Fibroblast of the aortic adventitia (primary cell): ENCODE data around the gene ERG. TPM values are rescaled to one million over a fixed set of nuclear protein-coding genes. Genes with fewer than 3 reads are reported as not detected.
A peak's percentile ranks its signal among the peaks of the same experiment; 100 is the strongest.

Experiments
- DNase-seq: peaks from one replicate; pipeline ENCODE4 v3.0.0-alpha.2; 2010; ENCODE audit warnings: low read depth
- H3K4me3 ChIP-seq: 2 replicates; pipeline ENCODE4 v1.5.1; 2011; ENCODE audit warnings: low read depth, mild to moderate bottlenecking, control low read depth, low read length, moderate library complexity
- CTCF ChIP-seq: IDR thresholded peaks from 2 replicates; pipeline ENCODE4 v1.5.1; 2011; ENCODE audit warnings: mild to moderate bottlenecking, low read length, control low read depth, inconsistent platforms; ENCODE audit not compliant: insufficient read depth
- total RNA-seq: library from RNA; depleted of rRNA; stranded (reverse); fragments of >200 nt; gene quantifications from 2 replicates; pipeline ENCODE4 v1.2.3, GENCODE V29; 2012; ENCODE audit warnings: low replicate concordance

Gene ERG
- total RNA-seq, 1 donor = 9.9 TPM

DNA sequence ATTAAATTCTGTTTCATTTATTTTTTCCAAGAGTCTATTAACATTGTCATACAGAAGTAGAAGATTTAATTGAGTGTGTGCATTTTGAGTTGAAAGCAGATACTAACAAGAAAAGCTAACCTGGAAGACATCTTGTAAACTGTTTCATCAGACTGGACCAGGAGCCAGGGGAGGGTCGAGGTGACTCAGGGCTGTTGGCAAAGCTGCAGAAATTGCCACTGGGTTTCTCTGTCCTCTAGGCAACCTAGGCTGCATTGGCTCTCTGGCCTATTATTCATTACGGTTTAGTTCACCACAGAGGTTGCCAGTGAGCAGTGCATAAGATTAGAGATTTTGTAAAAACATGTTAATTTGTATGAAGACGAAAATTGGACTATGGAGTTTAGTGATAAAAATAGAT is 27.5 kb downstream of the ERG start:
- no peak overlapping the region for H3K4me3 ChIP-seq
- TF ChIP-seq CTCF = no peak
- DNase-seq = peak; percentile 68

DNA sequence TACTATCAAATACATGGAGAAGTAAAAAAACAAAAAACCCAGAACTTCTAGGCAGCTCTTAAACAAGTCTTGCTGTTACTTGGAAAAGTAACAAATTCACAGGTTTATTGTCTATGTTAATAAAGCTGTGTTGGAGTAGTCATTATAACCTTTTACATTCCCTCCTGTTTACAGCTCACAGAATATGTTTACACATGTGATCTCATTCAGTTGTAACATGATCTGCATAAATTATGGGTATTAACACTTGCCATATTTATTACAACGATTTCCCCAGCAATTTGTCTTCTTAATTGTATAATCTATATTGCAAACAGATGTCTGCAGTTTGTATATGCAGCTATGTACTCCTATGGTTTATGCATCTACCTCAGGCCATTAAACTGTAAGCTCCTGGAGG is 28.6 kb downstream of the ERG start:
- no peak for TF ChIP-seq CTCF
- H3K4me3 ChIP-seq = no peak overlapping the region

GRCh38 chr21:38468989-38469388 is 29.3 kb downstream of the ERG start:
- TF ChIP-seq CTCF = no peak
- DNase-seq = no peak
- H3K4me3 ChIP-seq = no peak overlapping the region

More for the DNA sequence above, 28.6 kb downstream of the ERG start:
- no peak for DNase-seq

GRCh38 chr21:38467911-38468310 is 30.4 kb downstream of the ERG start:
- no peak for TF ChIP-seq CTCF
- no peak for DNase-seq
- no peak overlapping the region for H3K4me3 ChIP-seq

- DNase-seq = no peak
- no peak for TF ChIP-seq CTCF
- H3K4me3 ChIP-seq = no peak overlapping the region
Measured at GRCh38 chr21:38467374-38467773, 30.9 kb downstream of the ERG start.

- TF ChIP-seq CTCF = no peak
- peak; percentile 92 for DNase-seq
- no peak overlapping the region for H3K4me3 ChIP-seq
Measured at GRCh38 chr21:38460171-38460742, 38.0 kb downstream of the ERG start.

GRCh38 chr21:38459490-38459889 is 38.8 kb downstream of the ERG start:
- no peak for TF ChIP-seq CTCF
- DNase-seq = no peak
- H3K4me3 ChIP-seq = no peak overlapping the region
